Neutrophil (primary cell): Measurements from ENCODE around the gene AGAP1.

Experiments
- H3K27ac ChIP-seq: fragments of 200-600 bp; sonication (generic); 2 replicates; pipeline ENCODE4 v1.5.1; 2016; ENCODE audit warnings: mild to moderate bottlenecking, moderate library complexity
- H3K27me3 ChIP-seq: fragments of 200-600 bp; sonication (generic); 2 replicates; pipeline ENCODE4 v1.6.0; 2016; ENCODE audit warnings: mild to moderate bottlenecking
- H3K36me3 ChIP-seq: fragments of 200-600 bp; sonication (generic); 2 replicates; pipeline ENCODE4 v1.5.1; 2017
- H3K4me1 ChIP-seq, 2 experiments: fragments of 200-600 bp in 1 of 2; sonication (generic) in 1 of 2; 1 replicate in 1 of 2; 2 replicates in 1 of 2; pipeline versions ENCODE4 v1.5.1 to v1.6.1; 2013 to 2016; ENCODE audit warnings: low read depth in 1 of 2, low read length in 1 of 2, mild to moderate bottlenecking in 1 of 2, moderate library complexity in 1 of 2; ENCODE audit not compliant: control insufficient read depth in 1 of 2, insufficient read depth in 1 of 2
- H3K4me3 ChIP-seq, 2 experiments: fragments of 200-600 bp in 1 of 2; sonication (generic) in 1 of 2; 1 replicate in 1 of 2; 2 replicates in 1 of 2; pipeline ENCODE4 v1.5.1; 2013 to 2016; ENCODE audit warnings: low read depth in 1 of 2, low read length in 1 of 2, mild to moderate bottlenecking in 1 of 2, moderate library complexity in 1 of 2
- H3K9me3 ChIP-seq: fragments of 200-600 bp; sonication (generic); 2 replicates; pipeline ENCODE4 v1.5.1; 2016
- CTCF ChIP-seq: fragments of 200-600 bp; sonication (generic); IDR thresholded peaks from 2 replicates; pipeline ENCODE4 v1.5.1; 2016; ENCODE audit warnings: antibody characterized with exemption

Gene AGAP1

GRCh38 chr2:235866373-235866772 is 372.5 kb downstream of the AGAP1 start:
- H3K4me3 ChIP-seq = no peak overlapping the region
- H3K27me3 ChIP-seq = peaks cover 39% of the 10 kb centered on the region
- no peaks in the 10 kb centered on the region for H3K4me1 ChIP-seq
- no peak overlapping the region for H3K27ac ChIP-seq
- H3K9me3 ChIP-seq = no peaks in the 10 kb centered on the region
- H3K36me3 ChIP-seq = no peaks in the 10 kb centered on the region
- TF ChIP-seq CTCF = no peak

GRCh38 chr2:235868224-235868623 is 374.4 kb downstream of the AGAP1 start:
- Histone ChIP-seq H3K9me3 (no peaks in the 10 kb centered on the region), H3K36me3 (no peaks in the 10 kb centered on the region), H3K27ac (no peak overlapping the region), H3K4me3 (no peak overlapping the region), H3K27me3 (peaks cover 34% of the 10 kb centered on the region), H3K4me1 (no peaks in the 10 kb centered on the region)
- no peak for TF ChIP-seq CTCF

- H3K27me3 ChIP-seq = peaks cover 30% of the 10 kb centered on the region
- TF ChIP-seq CTCF = no peak
- no peaks in the 10 kb centered on the region for H3K9me3 ChIP-seq
- no peak overlapping the region for H3K27ac ChIP-seq
- no peaks in the 10 kb centered on the region for H3K4me1 ChIP-seq
- H3K36me3 ChIP-seq = no peaks in the 10 kb centered on the region
- H3K4me3 ChIP-seq = no peak overlapping the region
Measured at GRCh38 chr2:235868645-235869044, 374.8 kb downstream of the AGAP1 start.

GRCh38 chr2:235870515-235870914 is 376.7 kb downstream of the AGAP1 start:
- Histone ChIP-seq H3K27ac (no peak overlapping the region), H3K27me3 (peaks cover 12% of the 10 kb centered on the region), H3K4me3 (no peak overlapping the region), H3K4me1 (no peaks in the 10 kb centered on the region), H3K36me3 (no peaks in the 10 kb centered on the region), H3K9me3 (no peaks in the 10 kb centered on the region)
- no peak for TF ChIP-seq CTCF

- H3K27ac ChIP-seq = no peak overlapping the region
- no peaks in the 10 kb centered on the region for H3K36me3 ChIP-seq
- no peak for TF ChIP-seq CTCF
- H3K27me3 ChIP-seq = no peaks in the 10 kb centered on the region
- no peaks in the 10 kb centered on the region for H3K9me3 ChIP-seq
- no peak overlapping the region for H3K4me3 ChIP-seq
- H3K4me1 ChIP-seq = no peaks in the 10 kb centered on the region
Measured at GRCh38 chr2:235876099-235876679, 382.3 kb downstream of the AGAP1 start.
